Measurements from ENCODE around the gene FBXL17. TPM values are rescaled to one million over a fixed set of nuclear protein-coding genes. Genes with fewer than 3 reads are reported as not detected.

The FBXL17 gene
- polyA plus RNA-seq, 1 experiment: 5.3 TPM

- Histone ChIP-seq H3K27me3 (ENCODE audit: control insufficient read depth, insufficient read depth, low read length) (no peaks in the 10 kb centered on the region), H3K4me3 (ENCODE audit: low read depth, low read length) (no peak overlapping the region), H3K36me3 (ENCODE audit: control insufficient read depth, insufficient read depth, low read length) (no peaks in the 10 kb centered on the region)
- CTCF ChIA-PET: no interaction called here
- POLR2A ChIA-PET: no interaction called here
- no peak for TF ChIP-seq CTCF (IDR thresholded peaks at IDR 0.05; ENCODE audit: insufficient read depth, low read depth, low read length)
- DNase-seq (ENCODE audit: low read depth): no peak
Observed at GRCh38 chr5:107955321-107955720, 426.6 kb downstream of the FBXL17 start.

- POLR2A ChIA-PET: no interaction called here
- Histone ChIP-seq H3K36me3 (ENCODE audit: control insufficient read depth, insufficient read depth, low read length) (no peaks in the 10 kb centered on the region), H3K4me3 (ENCODE audit: low read depth, low read length) (no peak overlapping the region), H3K27me3 (ENCODE audit: control insufficient read depth, insufficient read depth, low read length) (no peaks in the 10 kb centered on the region)
- no peak for TF ChIP-seq CTCF (IDR thresholded peaks at IDR 0.05; ENCODE audit: insufficient read depth, low read depth, low read length)
- CTCF ChIA-PET: no interaction called here
- DNase-seq (ENCODE audit: low read depth): no peak
Observed at GRCh38 chr5:107954254-107954653, 427.6 kb downstream of the FBXL17 start.

- no peak overlapping the region for H3K4me3 ChIP-seq (ENCODE audit: low read depth, low read length)
- no peaks in the 10 kb centered on the region for H3K36me3 ChIP-seq (ENCODE audit: control insufficient read depth, insufficient read depth, low read length)
- ChIA-PET CTCF (no interaction called here), POLR2A (no interaction called here)
- no peak for TF ChIP-seq CTCF (IDR thresholded peaks at IDR 0.05; ENCODE audit: insufficient read depth, low read depth, low read length)
- H3K27me3 ChIP-seq (ENCODE audit: control insufficient read depth, insufficient read depth, low read length): no peaks in the 10 kb centered on the region
- no peak for DNase-seq (ENCODE audit: low read depth)
Observed at GRCh38 chr5:107952450-107952849, 429.4 kb downstream of the FBXL17 start.

- TF ChIP-seq CTCF (IDR thresholded peaks at IDR 0.05; ENCODE audit: insufficient read depth, low read depth, low read length): no peak
- no peak for DNase-seq (ENCODE audit: low read depth)
- no peak overlapping the region for H3K4me3 ChIP-seq (ENCODE audit: low read depth, low read length)
- CTCF ChIA-PET: no interaction called here
- H3K36me3 ChIP-seq (ENCODE audit: control insufficient read depth, insufficient read depth, low read length): no peaks in the 10 kb centered on the region
- POLR2A ChIA-PET: no interaction called here
- H3K27me3 ChIP-seq (ENCODE audit: control insufficient read depth, insufficient read depth, low read length): no peaks in the 10 kb centered on the region
Observed at GRCh38 chr5:107951309-107951708, 430.6 kb downstream of the FBXL17 start.

GRCh38 chr5:107950776-107951175 lies 431.1 kb downstream of the FBXL17 start:
- POLR2A ChIA-PET: no interaction called here
- CTCF ChIA-PET: no interaction called here
- Histone ChIP-seq H3K36me3 (ENCODE audit: control insufficient read depth, insufficient read depth, low read length) (no peaks in the 10 kb centered on the region), H3K4me3 (ENCODE audit: low read depth, low read length) (no peak overlapping the region), H3K27me3 (ENCODE audit: control insufficient read depth, insufficient read depth, low read length) (no peaks in the 10 kb centered on the region)
- no peak for DNase-seq (ENCODE audit: low read depth)
- TF ChIP-seq CTCF (IDR thresholded peaks at IDR 0.05; ENCODE audit: insufficient read depth, low read depth, low read length): no peak
